HL-60 (cell line): ENCODE measurements around the gene WWC1.

Source experiments
- DNase-seq, 2 experiments: peaks; one replicate each; pipeline ENCODE4 v3.0.0-alpha.2; 2010 to 2020; ENCODE audit warnings: low read depth in 1 of 2, low spot score in 1 of 2
- H3K27ac ChIP-seq: fragments of 250-450 bp; sonication (Bioruptor Pico); replicated peaks from 2 replicates; pipeline ENCODE4 v1.5.1; 2020; ENCODE audit warnings: mild to moderate bottlenecking, moderate library complexity
- H3K27me3 ChIP-seq: fragments of 250-450 bp; sonication (Bioruptor Pico); 2 replicates; pipeline ENCODE4 v1.5.1; 2021; ENCODE audit warnings: mild to moderate bottlenecking, moderate library complexity; ENCODE audit not compliant: insufficient read depth, poor library complexity, severe bottlenecking
- H3K4me3 ChIP-seq: replicated peaks from 2 replicates; pipeline ENCODE4 v1.5.1; 2011; ENCODE audit warnings: mild to moderate bottlenecking, control low read depth, low read length; ENCODE audit not compliant: insufficient read depth
- GABPA ChIP-seq: IDR thresholded peaks from 2 replicates; pipeline ENCODE4 v1.6.1; 2012; ENCODE audit warnings: low read depth
- POLR2AphosphoS5 ChIP-seq: IDR thresholded peaks from 2 replicates; pipeline ENCODE4 v1.6.1; 2012; ENCODE audit warnings: low read depth
- SPI1 ChIP-seq: IDR thresholded peaks from 2 replicates; pipeline ENCODE4 v1.6.1; 2012; ENCODE audit warnings: low read depth, mild to moderate bottlenecking, borderline replicate concordance
- TF ChIP-seq, protein P1 (sequence below): IDR thresholded peaks from one replicate; pipeline ENCODE4 v1.5.1; 2011; ENCODE audit warnings: low read length, control low read depth, inconsistent platforms; ENCODE audit not compliant: insufficient read depth
- TF ChIP-seq, protein P2 (sequence below): IDR thresholded peaks from 2 replicates; pipeline ENCODE4 v1.6.1; 2012; ENCODE audit warnings: low read depth; ENCODE audit not compliant: insufficient replicate concordance

WWC1 gene

GRCh38 chr5:168400429-168401220, 109.2 kb downstream of the WWC1 start:
- Histone ChIP-seq H3K27ac (no peak overlapping the region), H3K4me3 (no peak overlapping the region), H3K27me3 (peaks cover 2% of the 10 kb centered on the region)
- no peak for TF ChIP-seq POLR2AphosphoS5
- TF ChIP-seq, protein P1, sequence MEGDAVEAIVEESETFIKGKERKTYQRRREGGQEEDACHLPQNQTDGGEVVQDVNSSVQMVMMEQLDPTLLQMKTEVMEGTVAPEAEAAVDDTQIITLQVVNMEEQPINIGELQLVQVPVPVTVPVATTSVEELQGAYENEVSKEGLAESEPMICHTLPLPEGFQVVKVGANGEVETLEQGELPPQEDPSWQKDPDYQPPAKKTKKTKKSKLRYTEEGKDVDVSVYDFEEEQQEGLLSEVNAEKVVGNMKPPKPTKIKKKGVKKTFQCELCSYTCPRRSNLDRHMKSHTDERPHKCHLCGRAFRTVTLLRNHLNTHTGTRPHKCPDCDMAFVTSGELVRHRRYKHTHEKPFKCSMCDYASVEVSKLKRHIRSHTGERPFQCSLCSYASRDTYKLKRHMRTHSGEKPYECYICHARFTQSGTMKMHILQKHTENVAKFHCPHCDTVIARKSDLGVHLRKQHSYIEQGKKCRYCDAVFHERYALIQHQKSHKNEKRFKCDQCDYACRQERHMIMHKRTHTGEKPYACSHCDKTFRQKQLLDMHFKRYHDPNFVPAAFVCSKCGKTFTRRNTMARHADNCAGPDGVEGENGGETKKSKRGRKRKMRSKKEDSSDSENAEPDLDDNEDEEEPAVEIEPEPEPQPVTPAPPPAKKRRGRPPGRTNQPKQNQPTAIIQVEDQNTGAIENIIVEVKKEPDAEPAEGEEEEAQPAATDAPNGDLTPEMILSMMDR = no peak
- no peak for TF ChIP-seq GABPA
- TF ChIP-seq SPI1 = no peak
- TF ChIP-seq, protein P2, sequence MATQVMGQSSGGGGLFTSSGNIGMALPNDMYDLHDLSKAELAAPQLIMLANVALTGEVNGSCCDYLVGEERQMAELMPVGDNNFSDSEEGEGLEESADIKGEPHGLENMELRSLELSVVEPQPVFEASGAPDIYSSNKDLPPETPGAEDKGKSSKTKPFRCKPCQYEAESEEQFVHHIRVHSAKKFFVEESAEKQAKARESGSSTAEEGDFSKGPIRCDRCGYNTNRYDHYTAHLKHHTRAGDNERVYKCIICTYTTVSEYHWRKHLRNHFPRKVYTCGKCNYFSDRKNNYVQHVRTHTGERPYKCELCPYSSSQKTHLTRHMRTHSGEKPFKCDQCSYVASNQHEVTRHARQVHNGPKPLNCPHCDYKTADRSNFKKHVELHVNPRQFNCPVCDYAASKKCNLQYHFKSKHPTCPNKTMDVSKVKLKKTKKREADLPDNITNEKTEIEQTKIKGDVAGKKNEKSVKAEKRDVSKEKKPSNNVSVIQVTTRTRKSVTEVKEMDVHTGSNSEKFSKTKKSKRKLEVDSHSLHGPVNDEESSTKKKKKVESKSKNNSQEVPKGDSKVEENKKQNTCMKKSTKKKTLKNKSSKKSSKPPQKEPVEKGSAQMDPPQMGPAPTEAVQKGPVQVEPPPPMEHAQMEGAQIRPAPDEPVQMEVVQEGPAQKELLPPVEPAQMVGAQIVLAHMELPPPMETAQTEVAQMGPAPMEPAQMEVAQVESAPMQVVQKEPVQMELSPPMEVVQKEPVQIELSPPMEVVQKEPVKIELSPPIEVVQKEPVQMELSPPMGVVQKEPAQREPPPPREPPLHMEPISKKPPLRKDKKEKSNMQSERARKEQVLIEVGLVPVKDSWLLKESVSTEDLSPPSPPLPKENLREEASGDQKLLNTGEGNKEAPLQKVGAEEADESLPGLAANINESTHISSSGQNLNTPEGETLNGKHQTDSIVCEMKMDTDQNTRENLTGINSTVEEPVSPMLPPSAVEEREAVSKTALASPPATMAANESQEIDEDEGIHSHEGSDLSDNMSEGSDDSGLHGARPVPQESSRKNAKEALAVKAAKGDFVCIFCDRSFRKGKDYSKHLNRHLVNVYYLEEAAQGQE = no peak
- no peak for DNase-seq

DNA sequence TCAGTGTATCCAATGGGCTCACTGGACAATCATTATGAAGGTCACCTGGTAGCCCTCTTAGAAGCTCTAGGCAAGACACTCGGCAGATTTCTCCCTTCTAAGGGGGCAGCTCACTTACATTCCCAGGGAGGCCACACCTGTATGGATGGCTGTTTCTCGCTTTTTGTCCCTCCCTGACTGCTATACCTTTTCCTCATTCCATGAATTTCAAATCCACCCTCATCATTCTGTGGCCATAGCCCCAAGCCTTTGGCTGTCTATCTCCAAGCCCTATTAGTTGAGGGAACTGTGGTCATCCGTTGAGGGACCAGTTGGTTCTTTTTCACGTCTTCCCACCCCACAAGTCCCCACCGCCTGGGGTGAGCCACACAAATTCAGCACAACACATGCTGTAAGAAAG, 109.8 kb downstream of the WWC1 start:
- no peak overlapping the region for H3K27ac ChIP-seq
- no peak for DNase-seq
- TF ChIP-seq, protein P2 = no peak
- TF ChIP-seq, protein P1 = no peak
- TF ChIP-seq POLR2AphosphoS5 (no peak), GABPA (no peak)

GRCh38 chr5:168401880-168402279, 110.4 kb downstream of the WWC1 start:
- Histone ChIP-seq H3K27ac (no peak overlapping the region), H3K27me3 (peaks cover 2% of the 10 kb centered on the region), H3K4me3 (no peak overlapping the region)
- TF ChIP-seq, protein P2 = no peak
- TF ChIP-seq, protein P1 = no peak
- DNase-seq = no peak

More for the DNA sequence above, 109.8 kb downstream of the WWC1 start:
- Histone ChIP-seq H3K27me3 (peaks cover 2% of the 10 kb centered on the region), H3K4me3 (no peak overlapping the region)
